HG03558 (cell line): Measurements from ENCODE around the gene CLK1.

Experiments used
- ATAC-seq: cut with Tn5 transposase; IDR thresholded peaks from one replicate; pipeline ENCODE4 v1.9.1; 2021; ENCODE audit warnings: moderate number of reproducible peaks; ENCODE audit not compliant: unreplicated experiment; ENCODE audit errors: extremely low read depth

CLK1 gene

DNA sequence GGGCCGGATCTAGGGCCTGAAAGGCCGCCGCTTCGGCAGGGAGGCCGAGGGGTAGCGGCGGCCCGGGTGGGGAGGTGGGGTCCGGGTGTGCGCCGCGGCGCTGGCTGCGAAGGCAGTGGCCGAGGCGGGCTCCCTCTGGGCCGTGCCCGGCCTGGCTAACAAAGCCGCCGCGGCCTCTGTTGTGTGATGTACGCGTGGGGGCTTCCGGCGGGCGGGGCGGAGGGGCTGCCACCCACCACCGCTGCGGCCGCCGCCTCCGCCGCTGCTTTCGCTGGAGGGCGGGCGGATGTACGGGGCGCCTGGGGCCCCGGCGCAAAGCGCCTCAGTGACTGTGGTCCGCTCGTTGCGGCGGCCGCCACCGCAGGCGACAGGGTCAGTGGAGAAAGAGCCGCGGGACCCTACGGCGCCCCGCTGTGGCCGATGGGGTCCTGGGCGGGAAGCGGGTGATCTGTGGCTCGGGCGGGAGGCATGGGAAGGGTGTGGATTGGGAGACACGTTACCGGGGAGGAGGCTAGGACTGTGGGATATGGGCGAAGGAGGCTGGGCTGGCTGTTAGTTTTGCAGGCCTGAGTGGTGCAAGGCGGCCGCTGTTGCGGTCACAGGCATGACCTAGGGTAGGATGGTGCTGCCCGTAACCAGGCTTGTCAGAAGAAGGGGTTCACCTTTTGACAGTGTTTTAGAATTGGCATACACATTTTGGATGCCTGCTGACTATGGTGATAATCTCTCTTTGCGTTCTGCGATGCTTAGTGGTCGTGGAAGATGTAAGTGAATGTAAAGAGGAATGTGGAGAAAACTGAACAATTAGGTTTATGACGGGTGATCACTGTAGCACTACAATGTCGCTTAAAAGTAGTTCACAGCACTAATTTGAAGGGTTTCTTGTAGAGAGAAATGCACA, 52.1 kb downstream of the CLK1 start:
- ATAC-seq = peak; percentile 14

GRCh38 chr2:200811333-200812121, 52.9 kb downstream of the CLK1 start, which contains the start of gene BZW1:
Gene BZW1, plus strand, starts transcription at chr2:200811910. Its CDS starts 1,308 bp downstream, at chr2:200813218.
- peak; percentile 46 for ATAC-seq

- ATAC-seq = no peak
Measured at GRCh38 chr2:200810998-200811332, 53.5 kb downstream of the CLK1 start.

- no peak for ATAC-seq
Measured at GRCh38 chr2:200810252-200810997, 54.0 kb downstream of the CLK1 start.

GRCh38 chr2:200809506-200810251, 54.8 kb downstream of the CLK1 start:
- ATAC-seq = no peak
